HepG2 (cell line): ENCODE results near the gene TOMM20. TPM values are rescaled to one million over a fixed set of nuclear protein-coding genes. Genes with fewer than 3 reads are reported as not detected.

Source experiments
- ARNT2 ChIP-seq: sonication (generic); formaldehyde crosslinking; IDR thresholded peaks from 2 replicates; pipeline ENCODE4 v1.8.0; 2022; ENCODE audit warnings: mild to moderate bottlenecking, low read depth, missing genetic modification reagents, moderate library complexity
- CTCF ChIP-seq: sonication (generic); formaldehyde crosslinking; IDR thresholded peaks from 2 replicates; pipeline ENCODE4 v1.5.0; 2020; ENCODE audit warnings: mild to moderate bottlenecking, missing genetic modification reagents, moderate library complexity
- DPF2 ChIP-seq: sonication (generic); formaldehyde crosslinking; IDR thresholded peaks from 2 replicates; pipeline ENCODE4 v1.4.0; 2020; ENCODE audit warnings: mild to moderate bottlenecking, low read depth, missing genetic modification reagents, borderline replicate concordance
- GATAD1 ChIP-seq: IDR thresholded peaks from 2 replicates; pipeline ENCODE4 v1.6.1; 2016; ENCODE audit warnings: missing genetic modification reagents, missing compliant biosample characterization
- GTF2F1 ChIP-seq: fragments of 150-350 bp; IDR thresholded peaks from 2 replicates; pipeline ENCODE4 v1.6.1; 2014; ENCODE audit warnings: low read length
- GTF3A ChIP-seq: sonication (generic); formaldehyde crosslinking; conservative IDR thresholded peaks from 2 replicates; pipeline ENCODE4 v1.4.0; 2020; ENCODE audit warnings: mild to moderate bottlenecking, missing genetic modification reagents
- KMT2A ChIP-seq: sonication (generic); formaldehyde crosslinking; IDR thresholded peaks from 2 replicates; pipeline ENCODE4 v1.4.0; 2020; ENCODE audit warnings: missing genetic modification reagents
- MAX ChIP-seq: IDR thresholded peaks from 2 replicates; pipeline ENCODE4 v1.6.1; 2012; ENCODE audit warnings: inconsistent platforms
- MED1 ChIP-seq: sonication (generic); formaldehyde crosslinking; IDR thresholded peaks from 2 replicates; pipeline ENCODE4 v1.4.0; 2020; ENCODE audit warnings: missing genetic modification reagents
- NCOA2 ChIP-seq: sonication (generic); formaldehyde crosslinking; IDR thresholded peaks from 2 replicates; pipeline ENCODE4 v1.8.0; 2022; ENCODE audit warnings: inconsistent platforms
- NFE2L1 ChIP-seq: sonication (generic); formaldehyde crosslinking; IDR thresholded peaks from 2 replicates; pipeline ENCODE4 v1.4.0; 2020; ENCODE audit warnings: missing genetic modification reagents, mild to moderate bottlenecking, borderline replicate concordance
- SMARCE1 ChIP-seq: fragments of 450-650 bp; IDR thresholded peaks from 2 replicates; pipeline ENCODE4 v1.6.1; 2017; ENCODE audit warnings: borderline replicate concordance
- SOX5 ChIP-seq: IDR thresholded peaks from 2 replicates; pipeline ENCODE4 v1.6.1; 2016; ENCODE audit warnings: borderline replicate concordance
- TP53 ChIP-seq: sonication (generic); formaldehyde crosslinking; conservative IDR thresholded peaks from 2 replicates; pipeline ENCODE4 v1.4.0; 2020; ENCODE audit warnings: missing genetic modification reagents
- ZFP36L1 ChIP-seq: sonication (generic); formaldehyde crosslinking; IDR thresholded peaks from 2 replicates; pipeline ENCODE4 v1.8.0; 2022; ENCODE audit warnings: mild to moderate bottlenecking, missing genetic modification reagents, moderate library complexity
- ZNF10 ChIP-seq: sonication (generic); formaldehyde crosslinking; IDR thresholded peaks from 2 replicates; pipeline ENCODE4 v1.4.0; 2020; ENCODE audit warnings: mild to moderate bottlenecking, low read depth, missing genetic modification reagents, borderline replicate concordance
- ZNF275 ChIP-seq: sonication (generic); formaldehyde crosslinking; IDR thresholded peaks from 2 replicates; pipeline ENCODE4 v1.8.0; 2022; ENCODE audit warnings: missing genetic modification reagents, mild to moderate bottlenecking, inconsistent platforms, borderline replicate concordance
- polyA plus RNA-seq, 8 experiments: library from polyadenylated mRNA; depleted of rRNA in 3 of 8; stranded (reverse) in 7 of 8; unstranded in 1 of 8; fragments of >200 nt; fragmentation: Illumina TruSeq in 4 of 8; extraction: Trizol in 4 of 8; gene quantifications; 2 replicates each; pipeline versions ENCODE4 v1.2.1 to v1.2.3, GENCODE V29; 2011 to 2016; ENCODE audit warnings: low read depth in 4 of 8, missing spikeins in 1 of 8, mixed read lengths in 1 of 8; ENCODE audit not compliant: insufficient read depth in 1 of 8
- total RNA-seq, 5 experiments: library from RNA; depleted of rRNA; stranded (reverse); fragments of >200 nt; fragmentation: Illumina TruSeq; extraction: Trizol; gene quantifications; 2 replicates each; pipeline ENCODE4 v1.2.3, GENCODE V29; 2016; ENCODE audit warnings: low read depth in 1 of 5
- TF ChIP-seq, protein P1 (sequence below): sonication (generic); formaldehyde crosslinking; IDR thresholded peaks from 2 replicates; pipeline ENCODE4 v1.8.1; 2022; ENCODE audit warnings: low read depth, mild to moderate bottlenecking, missing genetic modification reagents
- TF ChIP-seq, protein P2 (sequence below): sonication (generic); formaldehyde crosslinking; IDR thresholded peaks from 2 replicates; pipeline ENCODE4 v1.5.0; 2020; ENCODE audit warnings: mild to moderate bottlenecking, low read depth, missing genetic modification reagents, borderline replicate concordance
- TF ChIP-seq, protein P3 (sequence below): sonication (generic); formaldehyde crosslinking; IDR thresholded peaks from 2 replicates; pipeline ENCODE4 v1.4.0; 2020; ENCODE audit warnings: missing genetic modification reagents

Gene TOMM20
- total and polyA plus RNA-seq, 2 of the 13 experiments (the other 11 are each of a cell fraction or from before 2014, with no cell fraction given), result 153 to 376 TPM

DNA sequence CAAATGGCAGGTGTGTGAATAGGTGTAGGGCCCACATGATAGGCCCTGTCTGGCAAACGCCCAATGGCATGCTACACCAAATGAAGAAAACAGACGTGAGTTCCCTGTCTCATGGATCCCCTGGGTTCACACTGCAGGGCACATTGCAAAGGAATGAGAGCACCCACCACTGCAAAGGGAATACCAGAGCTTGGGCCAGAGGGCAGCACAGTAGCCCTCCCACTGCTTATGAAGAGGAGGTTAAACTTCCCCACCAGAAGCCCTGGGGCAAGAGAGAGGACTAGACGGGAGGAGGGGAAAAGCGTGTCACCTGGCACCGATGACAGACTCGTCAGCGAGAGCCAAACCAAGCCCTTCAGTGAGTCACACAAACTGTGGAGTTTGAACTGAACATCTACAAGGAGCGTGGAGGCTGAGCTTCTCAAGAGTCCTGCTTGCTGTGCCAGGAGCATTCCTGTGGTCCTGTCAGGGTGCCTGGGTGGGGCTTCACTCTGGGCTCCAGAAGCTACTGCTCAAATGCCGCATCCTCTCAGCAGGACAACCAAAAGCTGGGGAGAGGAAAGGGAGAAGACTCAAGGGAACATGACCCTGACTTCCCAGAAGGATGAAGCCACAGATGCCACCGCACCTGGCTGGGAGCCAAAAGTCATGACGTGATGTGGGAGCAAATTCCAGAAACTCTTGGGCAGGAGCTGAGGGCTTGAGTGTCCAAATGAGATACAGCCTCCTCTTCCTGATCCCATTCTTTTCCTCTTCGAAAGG, 61.1 kb downstream of the TOMM20 start (continued):
- TF ChIP-seq, protein P1, sequence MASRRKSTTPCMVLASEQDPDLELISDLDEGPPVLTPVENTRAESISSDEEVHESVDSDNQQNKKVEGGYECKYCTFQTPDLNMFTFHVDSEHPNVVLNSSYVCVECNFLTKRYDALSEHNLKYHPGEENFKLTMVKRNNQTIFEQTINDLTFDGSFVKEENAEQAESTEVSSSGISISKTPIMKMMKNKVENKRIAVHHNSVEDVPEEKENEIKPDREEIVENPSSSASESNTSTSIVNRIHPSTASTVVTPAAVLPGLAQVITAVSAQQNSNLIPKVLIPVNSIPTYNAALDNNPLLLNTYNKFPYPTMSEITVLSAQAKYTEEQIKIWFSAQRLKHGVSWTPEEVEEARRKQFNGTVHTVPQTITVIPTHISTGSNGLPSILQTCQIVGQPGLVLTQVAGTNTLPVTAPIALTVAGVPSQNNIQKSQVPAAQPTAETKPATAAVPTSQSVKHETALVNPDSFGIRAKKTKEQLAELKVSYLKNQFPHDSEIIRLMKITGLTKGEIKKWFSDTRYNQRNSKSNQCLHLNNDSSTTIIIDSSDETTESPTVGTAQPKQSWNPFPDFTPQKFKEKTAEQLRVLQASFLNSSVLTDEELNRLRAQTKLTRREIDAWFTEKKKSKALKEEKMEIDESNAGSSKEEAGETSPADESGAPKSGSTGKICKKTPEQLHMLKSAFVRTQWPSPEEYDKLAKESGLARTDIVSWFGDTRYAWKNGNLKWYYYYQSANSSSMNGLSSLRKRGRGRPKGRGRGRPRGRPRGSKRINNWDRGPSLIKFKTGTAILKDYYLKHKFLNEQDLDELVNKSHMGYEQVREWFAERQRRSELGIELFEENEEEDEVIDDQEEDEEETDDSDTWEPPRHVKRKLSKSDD (CRISPR knock-in tag), result no peak
- TF ChIP-seq GTF2F1 (no peak), GTF3A (CRISPR knock-in tag) (0 out of 2 replicates have a peak, but pooled peaks have one; percentile 51), ARNT2 (CRISPR knock-in tag) (no peak), MED1 (CRISPR knock-in tag) (peak; percentile 49; the same call in 1 of the 2 replicates), GATAD1 (CRISPR knock-in tag) (0 out of 2 replicates have a peak, but pooled peaks have one; percentile 37), NCOA2 (CRISPR knock-in tag) (no peak), TP53 (CRISPR knock-in tag) (no peak), ZFP36L1 (CRISPR knock-in tag) (0 out of 2 replicates have a peak, but pooled peaks have one; percentile 7), DPF2 (CRISPR knock-in tag) (no peak; the same call in 1 of the 2 replicates), ZNF275 (CRISPR knock-in tag) (no peak), NFE2L1 (CRISPR knock-in tag) (no peak), CTCF (CRISPR knock-in tag) (no peak), KMT2A (CRISPR knock-in tag) (no peak), ZNF10 (CRISPR knock-in tag) (no peak), SMARCE1 (no peak), MAX (no peak), SOX5 (CRISPR knock-in tag) (no peak)
- TF ChIP-seq, protein P2, sequence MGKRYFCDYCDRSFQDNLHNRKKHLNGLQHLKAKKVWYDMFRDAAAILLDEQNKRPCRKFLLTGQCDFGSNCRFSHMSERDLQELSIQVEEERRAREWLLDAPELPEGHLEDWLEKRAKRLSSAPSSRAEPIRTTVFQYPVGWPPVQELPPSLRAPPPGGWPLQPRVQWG, result no peak
- TF ChIP-seq, protein P3, sequence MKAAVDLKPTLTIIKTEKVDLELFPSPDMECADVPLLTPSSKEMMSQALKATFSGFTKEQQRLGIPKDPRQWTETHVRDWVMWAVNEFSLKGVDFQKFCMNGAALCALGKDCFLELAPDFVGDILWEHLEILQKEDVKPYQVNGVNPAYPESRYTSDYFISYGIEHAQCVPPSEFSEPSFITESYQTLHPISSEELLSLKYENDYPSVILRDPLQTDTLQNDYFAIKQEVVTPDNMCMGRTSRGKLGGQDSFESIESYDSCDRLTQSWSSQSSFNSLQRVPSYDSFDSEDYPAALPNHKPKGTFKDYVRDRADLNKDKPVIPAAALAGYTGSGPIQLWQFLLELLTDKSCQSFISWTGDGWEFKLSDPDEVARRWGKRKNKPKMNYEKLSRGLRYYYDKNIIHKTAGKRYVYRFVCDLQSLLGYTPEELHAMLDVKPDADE (CRISPR knock-in tag), result no peak
